K562 (cell line): ENCODE data around the gene GAA. TPM values are rescaled to one million over a fixed set of nuclear protein-coding genes. Genes with fewer than 3 reads are reported as not detected.
A peak's percentile ranks its signal among the peaks of the same experiment; 100 is the strongest.

Source experiments
- ATAC-seq: fragments of 200-7000 bp; cut with Tn5 transposase; 3 replicates; pipeline ENCODE4 v1.9.1; 2020; ENCODE audit warnings: moderate library complexity
- BruUV-seq: library from RNA; stranded (reverse); fragments of 400-500 nt; replicated peaks from 2 replicates; lab custom pipeline; 2021; lab: Mats Ljungman, UMichigan
- CTCF ChIA-PET: fragments of 300-600 bp; formaldehyde crosslinking; extraction: SDS; loops from one replicate; lab custom pipeline; 2021; ENCODE audit warnings: low intra/inter-chr PET ratio; lab: Yijun Ruan, JAX
- POLR2A ChIA-PET: fragments of 300-600, 350-650 bp; sonication (Branson Sonifier 250); formaldehyde crosslinking; extraction: SDS; loops from one replicate; lab custom pipeline; 2021; ENCODE audit warnings: antibody characterized with exemption, inconsistent platforms; lab: Yijun Ruan, JAX
- DNase-seq, 4 experiments: peaks; one replicate each; pipeline versions ENCODE4 v3.0.0 to v3.0.0-alpha.2; 2011 to 2018; ENCODE audit warnings: low spot score in 3 of 4, mixed read lengths in 3 of 4; ENCODE audit errors: extremely low read depth in 1 of 4
- FAIRE-seq: peaks from 2 replicates; lab custom pipeline; 2011; peaks lifted over from hg19 to GRCh38; lab: Jason Lieb, UNC
- H2AFZ ChIP-seq: 2 replicates; pipeline ENCODE4 v1.6.0; 2011; ENCODE audit warnings: low read depth, low read length, control low read depth, inconsistent platforms
- H3K27ac ChIP-seq: fragments of 200-600 bp; 3 replicates; pipeline ENCODE4 v1.8.0; 2011; ENCODE audit warnings: low read depth, mild to moderate bottlenecking, control low read depth, inconsistent platforms, low read length, moderate library complexity, mixed read lengths; ENCODE audit errors: extremely low read depth
- H3K27me3 ChIP-seq, 2 experiments: fragments of 300-600 bp in 1 of 2; 2 replicates in 1 of 2; 3 replicates in 1 of 2; pipeline versions ENCODE4 v1.6.0 to v1.8.0; 2011; ENCODE audit warnings: inconsistent platforms in 2 of 2, low read length in 2 of 2, mild to moderate bottlenecking in 1 of 2, mixed read lengths in 1 of 2, moderate library complexity in 1 of 2; ENCODE audit not compliant: control insufficient read depth in 2 of 2, insufficient read depth in 2 of 2
- H3K36me3 ChIP-seq: fragments of 300-600 bp; 3 replicates; pipeline ENCODE4 v1.8.0; 2011; ENCODE audit warnings: mild to moderate bottlenecking, low read length, inconsistent platforms; ENCODE audit not compliant: control insufficient read depth, insufficient read depth
- H3K4me1 ChIP-seq, 2 experiments: fragments of 200-600 bp in 1 of 2; replicated peaks in 1 of 2; 2 replicates in 1 of 2; 3 replicates in 1 of 2; pipeline versions ENCODE4 v1.5.1 to v1.8.0; 2011; ENCODE audit warnings: inconsistent platforms in 2 of 2, low read length in 2 of 2, mild to moderate bottlenecking in 1 of 2, mixed read lengths in 1 of 2, moderate library complexity in 1 of 2; ENCODE audit not compliant: control insufficient read depth in 2 of 2, insufficient read depth in 2 of 2
- H3K4me2 ChIP-seq: 2 replicates; pipeline ENCODE4 v1.6.1; 2011; ENCODE audit warnings: low read length, control low read depth, inconsistent platforms, mixed read lengths; ENCODE audit not compliant: insufficient read depth
- H3K4me3 ChIP-seq: fragments of 200-600 bp; sonication (generic), shearing (Covaris generic); 2 replicates; pipeline ENCODE4 v1.5.1; 2016; ENCODE audit warnings: control low read depth, inconsistent platforms
- H3K79me2 ChIP-seq: fragments of 200-600 bp; 3 replicates; pipeline ENCODE4 v1.8.0; 2011; ENCODE audit warnings: low read length, inconsistent platforms; ENCODE audit not compliant: control insufficient read depth, insufficient read depth
- H3K9ac ChIP-seq, 2 experiments: 2 replicates each; pipeline versions ENCODE4 v1.6.0 to v1.6.1; 2011; ENCODE audit warnings: low read depth in 2 of 2, low read length in 2 of 2, control low read depth in 1 of 2, inconsistent platforms in 1 of 2, mild to moderate bottlenecking in 1 of 2, mixed read lengths in 1 of 2; ENCODE audit not compliant: insufficient read depth in 1 of 2
- H3K9me1 ChIP-seq: one replicate; pipeline ENCODE4 v1.6.0; 2011; ENCODE audit warnings: inconsistent platforms, mild to moderate bottlenecking, low read length, moderate library complexity; ENCODE audit not compliant: control insufficient read depth, insufficient read depth
- H3K9me3 ChIP-seq: replicated peaks from 2 replicates; pipeline ENCODE4 v1.5.1; 2011; ENCODE audit warnings: low read depth, low read length, inconsistent platforms; ENCODE audit not compliant: control insufficient read depth, insufficient read depth
- H4K20me1 ChIP-seq: replicated peaks from 2 replicates; pipeline ENCODE4 v1.6.1; 2011; ENCODE audit warnings: low read length, inconsistent platforms, mixed read lengths; ENCODE audit not compliant: control insufficient read depth, insufficient read depth
- GTF2E2 ChIP-seq: fragments of 200-800 bp; sonication (Bioruptor generic); IDR thresholded peaks from 2 replicates; pipeline ENCODE4 v1.6.1; 2016; ENCODE audit warnings: missing genetic modification characterization, missing compliant biosample characterization
- MAFF ChIP-seq: IDR thresholded peaks from 2 replicates; pipeline ENCODE4 v1.6.1; 2012; ENCODE audit warnings: low read length, improper control_type of control experiment
- PCBP2 ChIP-seq: fragments of 200-400 bp; formaldehyde crosslinking; IDR thresholded peaks from 2 replicates; pipeline ENCODE4 v1.6.1; 2018; ENCODE audit warnings: low read length, low read depth, mild to moderate bottlenecking, moderate library complexity; ENCODE audit not compliant: poor library complexity, severe bottlenecking
- ZBTB8A ChIP-seq: fragments of 450-650 bp; IDR thresholded peaks from 2 replicates; pipeline ENCODE4 v1.6.1; 2018; ENCODE audit warnings: mild to moderate bottlenecking, moderate library complexity; ENCODE audit not compliant: partially characterized antibody
- ZNF280B ChIP-seq: fragments of 250-450 bp; sonication (Bioruptor Pico); IDR thresholded peaks from 2 replicates; pipeline ENCODE4 v1.5.1; 2021; ENCODE audit warnings: mild to moderate bottlenecking
- ZNF586 ChIP-seq: fragments of 450-650 bp; formaldehyde crosslinking; conservative IDR thresholded peaks from 2 replicates; pipeline ENCODE4 v1.4.0; 2020; ENCODE audit warnings: mild to moderate bottlenecking, moderate library complexity
- ZNF699 ChIP-seq: fragments of 250-450 bp; sonication (Bioruptor Pico); IDR thresholded peaks from 2 replicates; pipeline ENCODE4 v1.8.0; 2021; ENCODE audit warnings: mild to moderate bottlenecking, moderate library complexity; ENCODE audit not compliant: insufficient replicate concordance
- WGBS: fragments of 100-300 bp; shearing (Covaris generic); methylation state at CpG from one replicate; pipeline ENCODE4 v1.1.6; 2016; ENCODE audit warnings: low coverage, mixed read lengths; ENCODE audit not compliant: insufficient coverage; ENCODE audit errors: missing lambda C conversion rate; 5-methylcytosine and 5-hydroxymethylcytosine counted together
- in situ Hi-C: fragments of 300-500 bp; cut with MboI; formaldehyde crosslinking; loops from 4 replicates; pipeline ENCODE4 v1.15.0; 2018; ENCODE audit warnings: inconsistent platforms, mixed read lengths
- intact Hi-C: fragments of 100-400 bp; cut with micrococcal nuclease; formaldehyde crosslinking; loops from 2 replicates; pipeline ENCODE4 v1.14.2; 2022
- polyA plus RNA-seq, 8 experiments: library from polyadenylated mRNA; depleted of rRNA in 4 of 8; stranded (reverse) in 5 of 8; unstranded in 3 of 8; fragments of >200 nt; fragmentation: Nextera tagmentation in 2 of 8; fragmentation: Illumina TruSeq in 1 of 8; extraction: Ambion mirVana in 2 of 8; extraction: Trizol in 1 of 8; gene quantifications; 2 replicates each; pipeline versions ENCODE4 v1.2.1 to v1.2.3, GENCODE V29; 2011 to 2014; ENCODE audit warnings: inconsistent platforms in 1 of 8, missing spikeins in 1 of 8
- total RNA-seq, 7 experiments: library from RNA; depleted of rRNA in 6 of 7; stranded (reverse); fragments of >200 nt in 6 of 7; fragmentation: Illumina TruSeq in 2 of 7; extraction: Trizol in 2 of 7; gene quantifications; 2 replicates each; pipeline versions ENCODE4 v1.2.1 to v1.2.3, GENCODE V29; 2011 to 2021; ENCODE audit warnings: low replicate concordance in 1 of 7
- TF ChIP-seq, protein P1 (sequence below): sonication (generic); formaldehyde crosslinking; IDR thresholded peaks from 2 replicates; pipeline ENCODE4 v1.9.0; 2022; ENCODE audit warnings: mild to moderate bottlenecking, missing genetic modification reagents

The GAA gene
- total and polyA plus RNA-seq, 9 of the 15 experiments (the other 6 are each of a cell fraction or from before 2014, with no cell fraction given), result 0.15 to 6.4 (median 1.7) TPM

DNA sequence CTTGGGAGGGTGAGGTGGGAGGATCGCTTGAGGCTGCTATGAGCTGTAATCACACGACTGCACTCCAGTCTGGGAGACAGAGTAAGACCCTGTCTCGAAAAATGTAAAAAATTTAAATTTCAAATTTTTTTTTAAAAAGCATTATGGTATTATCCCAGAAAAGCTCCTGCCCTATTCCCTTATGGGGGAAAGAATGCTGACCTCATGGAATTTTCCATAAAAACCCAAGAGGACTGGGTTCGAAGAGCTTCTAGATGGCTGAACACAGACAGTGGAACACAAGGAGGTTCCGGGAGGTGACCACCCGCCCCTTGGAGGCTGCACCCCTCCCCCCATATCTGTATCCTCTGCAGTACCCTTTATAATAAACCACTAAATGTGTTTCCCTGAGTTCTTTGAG lies 41.5 kb downstream of the GAA start:
- Histone ChIP-seq H3K36me3 (peaks cover 78% of the 10 kb centered on the region), H3K79me2 (peaks cover 51% of the 10 kb centered on the region), H3K9me1 (no peaks in the 10 kb centered on the region), H3K4me3 (no peak overlapping the region), H2AFZ (no peak overlapping the region), H3K9ac (no peak overlapping the region), H3K27me3 (no peaks in the 10 kb centered on the region), H4K20me1 (peaks cover 17% of the 10 kb centered on the region), H3K27ac (no peak overlapping the region), H3K4me1 (peaks cover 6 to 11% of the 10 kb centered on the region in 2 experiments; a peak in 4 of 5 replicates), H3K4me2 (no peak overlapping the region), H3K9me3 (no peaks in the 10 kb centered on the region)
- ChIA-PET CTCF (no interaction called here), POLR2A (interaction anchor here (0.6 to 5.6 kb wide), 8 partner anchors 10 to 111 kb away, joined by 3 to 38 read pairs (median 4); partner anchors contain the start of gene GAA)
- in situ Hi-C loops (no loop called here), intact Hi-C loops (no loop called here)
- no peak for TF ChIP-seq PCBP2
- TF ChIP-seq ZNF586, result no peak
- 0 out of 2 replicates have a peak, but pooled peaks have one; percentile 14 for TF ChIP-seq MAFF
- no peak for TF ChIP-seq ZNF280B (CRISPR knock-in tag)
- TF ChIP-seq, protein P1, sequence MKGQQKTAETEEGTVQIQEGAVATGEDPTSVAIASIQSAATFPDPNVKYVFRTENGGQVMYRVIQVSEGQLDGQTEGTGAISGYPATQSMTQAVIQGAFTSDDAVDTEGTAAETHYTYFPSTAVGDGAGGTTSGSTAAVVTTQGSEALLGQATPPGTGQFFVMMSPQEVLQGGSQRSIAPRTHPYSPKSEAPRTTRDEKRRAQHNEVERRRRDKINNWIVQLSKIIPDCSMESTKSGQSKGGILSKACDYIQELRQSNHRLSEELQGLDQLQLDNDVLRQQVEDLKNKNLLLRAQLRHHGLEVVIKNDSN (CRISPR knock-in tag), result no peak
- no peak for TF ChIP-seq ZBTB8A
- TF ChIP-seq ZNF699 (CRISPR knock-in tag), result no peak
- TF ChIP-seq GTF2E2, result no peak
- DNase-seq (no peak), ATAC-seq (no peak), FAIRE-seq (no peak)
- 96% methylated on average over 6 of the region's 6 CpGs for WGBS
- no TSS peak for BruUV-seq
